ENCODE measurements around the gene H1-8. TPM values are rescaled to one million over a fixed set of nuclear protein-coding genes. Genes with fewer than 3 reads are reported as not detected.
A peak's percentile ranks its signal among the peaks of the same experiment; 100 is the strongest.

Gene H1-8
- total RNA-seq, 1 donor from 2014 or later = not detected

DNA sequence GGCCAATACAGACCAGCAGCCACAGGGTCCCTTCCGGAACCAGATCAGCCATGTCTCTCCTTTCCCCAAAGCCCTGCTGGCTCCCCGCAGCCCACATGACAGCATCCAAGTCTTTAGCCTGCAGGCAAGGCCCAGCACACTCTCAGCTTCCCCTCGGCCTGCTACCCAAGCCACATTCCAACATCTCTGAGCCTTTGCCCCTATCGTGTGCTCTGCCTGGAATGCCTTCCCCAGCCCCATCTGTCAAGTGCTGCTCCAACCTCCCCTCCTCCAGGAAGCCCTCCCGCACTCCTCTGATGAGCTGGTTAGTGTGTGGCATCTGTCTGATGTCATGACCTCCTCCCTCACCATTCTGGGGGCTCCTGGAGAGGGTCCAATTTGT is 55.0 kb downstream of the H1-8 start:
- DNase-seq = no peak
- H3K27me3 ChIP-seq (ENCODE audit: low read depth) = no peaks in the 10 kb centered on the region
- TF ChIP-seq, protein P1, sequence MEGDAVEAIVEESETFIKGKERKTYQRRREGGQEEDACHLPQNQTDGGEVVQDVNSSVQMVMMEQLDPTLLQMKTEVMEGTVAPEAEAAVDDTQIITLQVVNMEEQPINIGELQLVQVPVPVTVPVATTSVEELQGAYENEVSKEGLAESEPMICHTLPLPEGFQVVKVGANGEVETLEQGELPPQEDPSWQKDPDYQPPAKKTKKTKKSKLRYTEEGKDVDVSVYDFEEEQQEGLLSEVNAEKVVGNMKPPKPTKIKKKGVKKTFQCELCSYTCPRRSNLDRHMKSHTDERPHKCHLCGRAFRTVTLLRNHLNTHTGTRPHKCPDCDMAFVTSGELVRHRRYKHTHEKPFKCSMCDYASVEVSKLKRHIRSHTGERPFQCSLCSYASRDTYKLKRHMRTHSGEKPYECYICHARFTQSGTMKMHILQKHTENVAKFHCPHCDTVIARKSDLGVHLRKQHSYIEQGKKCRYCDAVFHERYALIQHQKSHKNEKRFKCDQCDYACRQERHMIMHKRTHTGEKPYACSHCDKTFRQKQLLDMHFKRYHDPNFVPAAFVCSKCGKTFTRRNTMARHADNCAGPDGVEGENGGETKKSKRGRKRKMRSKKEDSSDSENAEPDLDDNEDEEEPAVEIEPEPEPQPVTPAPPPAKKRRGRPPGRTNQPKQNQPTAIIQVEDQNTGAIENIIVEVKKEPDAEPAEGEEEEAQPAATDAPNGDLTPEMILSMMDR (IDR thresholded peaks at IDR 0.05; ENCODE audit: borderline replicate concordance) = no peak
- H3K9me3 ChIP-seq (replicated peaks) = no peaks in the 10 kb centered on the region
- H3K4me1 ChIP-seq = peaks cover 98% of the 10 kb centered on the region
- H3K27ac ChIP-seq (replicated peaks) = peak overlapping the region; percentile 96
- intact Hi-C loops (cut with micrococcal nuclease) = no loop called here
- peak overlapping the region; percentile 82 for H3K4me3 ChIP-seq
- H3K36me3 ChIP-seq = no peaks in the 10 kb centered on the region

DNA sequence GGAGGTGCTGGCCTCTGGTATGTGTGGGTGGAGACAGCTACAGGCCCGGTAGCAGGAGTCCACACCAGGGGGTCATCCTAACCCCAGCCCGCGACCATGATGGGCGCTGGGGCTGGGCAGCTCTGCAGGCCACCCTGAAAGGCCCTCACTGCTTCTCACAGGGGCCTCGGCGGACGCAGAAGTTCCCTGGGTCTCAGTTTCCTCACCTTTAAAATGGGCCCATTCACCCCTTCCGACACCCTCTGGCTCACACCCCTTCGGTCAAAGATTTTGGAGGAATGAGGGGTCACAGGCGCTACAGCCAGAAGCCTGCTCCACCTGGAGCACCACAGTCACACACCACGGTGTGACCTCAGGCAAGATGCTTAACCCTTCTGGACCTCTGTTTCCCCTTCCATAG is 55.5 kb downstream of the H1-8 start:
- Histone ChIP-seq H3K36me3 (no peaks in the 10 kb centered on the region), H3K4me1 (peaks cover 98% of the 10 kb centered on the region), H3K9me3 (replicated peaks) (no peaks in the 10 kb centered on the region), H3K27me3 (ENCODE audit: low read depth) (no peaks in the 10 kb centered on the region), H3K27ac (replicated peaks) (peak overlapping the region; percentile 96), H3K4me3 (peak overlapping the region; percentile 82)
- DNase-seq = no peak
- intact Hi-C loops (cut with micrococcal nuclease) = no loop called here
- TF ChIP-seq, protein P1 (IDR thresholded peaks at IDR 0.05; ENCODE audit: borderline replicate concordance) = no peak

DNA sequence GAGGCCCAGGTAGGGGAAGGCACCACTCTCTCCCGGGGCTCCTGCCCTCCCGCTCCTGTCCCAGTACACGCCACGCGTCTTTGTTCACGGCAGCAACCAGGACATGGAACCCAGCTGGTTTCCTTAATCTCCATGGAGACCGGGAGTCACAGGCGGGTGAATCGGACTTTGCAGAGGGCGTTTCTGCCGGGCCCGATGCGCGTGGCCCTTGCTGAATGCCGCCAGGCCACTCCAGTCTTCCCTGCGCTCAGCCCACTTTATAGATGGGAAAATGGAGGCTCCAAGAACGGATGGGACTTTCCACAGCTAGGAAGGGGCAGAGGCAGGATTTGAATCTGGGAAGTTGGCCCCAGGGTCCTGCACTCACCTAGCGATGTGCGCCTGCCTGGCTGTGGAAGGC is 56.1 kb downstream of the H1-8 start:
- Histone ChIP-seq H3K4me1 (peaks cover 98% of the 10 kb centered on the region), H3K36me3 (no peaks in the 10 kb centered on the region), H3K9me3 (replicated peaks) (no peaks in the 10 kb centered on the region), H3K4me3 (peak overlapping the region; percentile 82), H3K27ac (replicated peaks) (peak overlapping the region; percentile 96), H3K27me3 (ENCODE audit: low read depth) (no peaks in the 10 kb centered on the region)
- TF ChIP-seq, protein P1 (IDR thresholded peaks at IDR 0.05; ENCODE audit: borderline replicate concordance) = no peak
- no peak for DNase-seq
- intact Hi-C loops (cut with micrococcal nuclease) = no loop called here

DNA sequence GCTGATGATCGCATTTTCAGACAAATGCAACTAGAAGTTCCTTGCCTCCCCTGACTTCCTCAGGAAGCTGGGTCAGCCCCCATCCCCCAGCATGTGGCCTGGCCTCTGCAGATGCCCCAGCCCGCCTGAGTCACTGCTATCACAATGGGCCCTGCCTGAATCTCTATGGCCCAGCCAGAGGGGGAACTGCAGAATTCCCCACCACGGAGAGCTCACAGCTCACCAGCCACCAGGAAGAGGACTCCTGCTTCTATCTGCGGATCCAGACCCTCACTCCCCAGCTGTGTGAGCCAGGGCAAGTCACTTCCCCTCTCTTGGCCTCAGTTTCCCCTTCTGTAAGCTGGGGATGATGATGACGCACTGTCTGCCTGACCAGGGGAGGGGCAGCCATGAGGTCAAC is 56.6 kb downstream of the H1-8 start:
- Histone ChIP-seq H3K36me3 (no peaks in the 10 kb centered on the region), H3K4me3 (peak overlapping the region; percentile 82), H3K27me3 (ENCODE audit: low read depth) (no peaks in the 10 kb centered on the region), H3K9me3 (replicated peaks) (no peaks in the 10 kb centered on the region), H3K27ac (replicated peaks) (peak overlapping the region; percentile 96), H3K4me1 (peaks cover 98% of the 10 kb centered on the region)
- intact Hi-C loops (cut with micrococcal nuclease) = no loop called here
- DNase-seq = peak; percentile 71
- TF ChIP-seq, protein P1 (IDR thresholded peaks at IDR 0.05; ENCODE audit: borderline replicate concordance) = no peak

DNA sequence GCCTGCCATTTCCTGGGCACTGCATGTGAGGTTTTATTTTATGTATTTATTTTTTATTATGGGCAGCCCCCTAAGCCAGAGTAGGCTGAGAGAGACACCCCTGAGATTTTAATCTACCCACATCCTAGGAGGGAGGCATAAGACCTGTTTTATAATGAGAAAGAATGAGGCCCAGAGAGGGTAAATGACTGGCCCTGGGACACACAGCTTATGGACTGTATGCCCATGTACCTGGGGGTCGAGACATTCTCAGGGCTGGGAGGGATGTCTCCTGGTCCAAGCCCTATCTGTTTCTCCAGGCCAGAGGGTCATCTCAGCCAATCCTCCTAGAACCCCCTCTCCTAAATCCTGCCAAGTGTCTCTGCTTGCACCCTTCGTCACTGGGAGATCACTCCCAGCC is 57.4 kb downstream of the H1-8 start:
- intact Hi-C loops (cut with micrococcal nuclease) = no loop called here
- Histone ChIP-seq H3K4me1 (peaks cover 96% of the 10 kb centered on the region), H3K36me3 (no peaks in the 10 kb centered on the region), H3K4me3 (peak overlapping the region; percentile 82), H3K27me3 (ENCODE audit: low read depth) (peaks cover 6% of the 10 kb centered on the region), H3K9me3 (replicated peaks) (no peaks in the 10 kb centered on the region), H3K27ac (replicated peaks) (peak overlapping the region; percentile 96)
- TF ChIP-seq, protein P1 (IDR thresholded peaks at IDR 0.05; ENCODE audit: borderline replicate concordance) = no peak
- DNase-seq = no peak

Other genes starting within 250 kb of the H1-8 start
- gene EFCAB12, start 114.5 kb upstream of the H1-8 start, total RNA-seq = not detected
- 18.8 TPM for gene MBD4, start 103.2 kb upstream of the H1-8 start, total RNA-seq
- gene IFT122, start 103.0 kb upstream of the H1-8 start, total RNA-seq = 16.5 TPM
- not detected for gene RHO, start 14.5 kb upstream of the H1-8 start, total RNA-seq
- 45.5 TPM for gene PLXND1, start 63.5 kb downstream of the H1-8 start, total RNA-seq